WTC11 (cell line): ENCODE measurements around the gene USP38. TPM values are rescaled to one million over a fixed set of nuclear protein-coding genes. Genes with fewer than 3 reads are reported as not detected.

Experiments
- ATAC-seq: fragments of 200-7000 bp; cut with Tn5 transposase; 2 replicates; pipeline ENCODE4 v1.10.0; 2021; ENCODE audit warnings: mild to moderate bottlenecking, moderate library complexity
- CTCF ChIA-PET: fragments of 300-600 bp; sonication (Branson Sonifier 250); formaldehyde crosslinking; loops from one replicate; lab custom pipeline; 2021; ENCODE audit warnings: antibody characterized with exemption; lab: Charles Lee
- POLR2A ChIA-PET: fragments of 350-600 bp; sonication (Branson Sonifier 250); formaldehyde crosslinking; loops from one replicate; lab custom pipeline; 2021; ENCODE audit warnings: antibody characterized with exemption; lab: Charles Lee
- DNase-seq: peaks from one replicate; pipeline ENCODE4 v3.0.0; 2021; ENCODE audit warnings: low spot score
- H3K27ac Mint-ChIP-seq: 2 replicates; pipeline ENCODE4 v1.8.0; 2021; ENCODE audit warnings: mixed read lengths
- H3K27me3 Mint-ChIP-seq: 2 replicates; pipeline ENCODE4 v1.8.0; 2021; ENCODE audit warnings: low read depth, mild to moderate bottlenecking, moderate library complexity, mixed read lengths
- H3K36me3 Mint-ChIP-seq: 2 replicates; pipeline ENCODE4 v1.8.0; 2021; ENCODE audit warnings: mixed read lengths
- H3K4me1 Mint-ChIP-seq: 2 replicates; pipeline ENCODE4 v1.8.0; 2022; ENCODE audit warnings: mixed read lengths
- H3K4me3 Mint-ChIP-seq: 2 replicates; pipeline ENCODE4 v1.8.0; 2021; ENCODE audit warnings: mild to moderate bottlenecking, moderate library complexity, mixed read lengths
- H3K9me3 Mint-ChIP-seq: 2 replicates; pipeline ENCODE4 v1.8.0; 2021; ENCODE audit warnings: mixed read lengths
- AR ChIP-seq: fragments of 250-450 bp; sonication (Bioruptor Pico); IDR thresholded peaks from 2 replicates; pipeline ENCODE4 v1.9.0; 2021; ENCODE audit warnings: mild to moderate bottlenecking
- CDX4 ChIP-seq: fragments of 250-450 bp; sonication (Bioruptor Pico); IDR thresholded peaks from 2 replicates; pipeline ENCODE4 v1.9.0; 2021; ENCODE audit warnings: moderate library complexity, mild to moderate bottlenecking, inconsistent platforms, borderline replicate concordance
- CREB1 ChIP-seq: sonication (generic); formaldehyde crosslinking; IDR thresholded peaks from 2 replicates; pipeline ENCODE4 v1.8.0; 2023; ENCODE audit warnings: mild to moderate bottlenecking, missing genetic modification reagents
- CREM ChIP-seq: sonication (generic); formaldehyde crosslinking; IDR thresholded peaks from 2 replicates; pipeline ENCODE4 v1.8.1; 2022; ENCODE audit warnings: mild to moderate bottlenecking, missing genetic modification reagents, moderate library complexity
- ELF4 ChIP-seq: sonication (generic); formaldehyde crosslinking; IDR thresholded peaks from 2 replicates; pipeline ENCODE4 v1.8.1; 2022; ENCODE audit warnings: low read depth, mild to moderate bottlenecking, moderate library complexity, missing genetic modification reagents
- ERG ChIP-seq: fragments of 250-450 bp; sonication (Bioruptor Pico); IDR thresholded peaks from 2 replicates; pipeline ENCODE4 v1.8.0; 2021; ENCODE audit warnings: mild to moderate bottlenecking
- ETV6 ChIP-seq: sonication (generic); formaldehyde crosslinking; IDR thresholded peaks from 2 replicates; pipeline ENCODE4 v1.8.1; 2022; ENCODE audit warnings: mild to moderate bottlenecking, missing genetic modification reagents
- FOXJ3 ChIP-seq: sonication (generic); formaldehyde crosslinking; IDR thresholded peaks from 2 replicates; pipeline ENCODE4 v1.9.0; 2021; ENCODE audit warnings: missing genetic modification reagents, mild to moderate bottlenecking, borderline replicate concordance
- FOXK1 ChIP-seq: sonication (generic); formaldehyde crosslinking; IDR thresholded peaks from 2 replicates; pipeline ENCODE4 v1.8.0; 2022; ENCODE audit warnings: mild to moderate bottlenecking, moderate library complexity, missing genetic modification reagents
- FOXP4 ChIP-seq: sonication (generic); formaldehyde crosslinking; IDR thresholded peaks from 2 replicates; pipeline ENCODE4 v1.8.0; 2022; ENCODE audit warnings: mild to moderate bottlenecking, missing genetic modification reagents
- GRHL2 ChIP-seq: fragments of 250-450 bp; sonication (Bioruptor Pico); IDR thresholded peaks from 2 replicates; pipeline ENCODE4 v1.8.0; 2022; ENCODE audit warnings: mild to moderate bottlenecking, moderate library complexity; ENCODE audit not compliant: insufficient replicate concordance, severe bottlenecking
- MAX ChIP-seq: sonication (generic); formaldehyde crosslinking; IDR thresholded peaks from 2 replicates; pipeline ENCODE4 v1.8.0; 2022; ENCODE audit warnings: mild to moderate bottlenecking, missing genetic modification reagents
- NFE2L1 ChIP-seq: sonication (generic); formaldehyde crosslinking; IDR thresholded peaks from 2 replicates; pipeline ENCODE4 v1.8.1; 2023; ENCODE audit warnings: missing genetic modification reagents
- NFYB ChIP-seq: sonication (generic); formaldehyde crosslinking; conservative IDR thresholded peaks from 2 replicates; pipeline ENCODE4 v1.8.0; 2022; ENCODE audit warnings: low read depth, missing genetic modification reagents
- NR2C2 ChIP-seq: sonication (generic); formaldehyde crosslinking; IDR thresholded peaks from 2 replicates; pipeline ENCODE4 v1.8.0; 2022; ENCODE audit warnings: mild to moderate bottlenecking, missing genetic modification reagents
- PRRX2 ChIP-seq: fragments of 250-450 bp; sonication (Bioruptor Pico); IDR thresholded peaks from 2 replicates; pipeline ENCODE4 v1.8.0; 2021; ENCODE audit warnings: mild to moderate bottlenecking
- SMAD3 ChIP-seq: sonication (generic); formaldehyde crosslinking; IDR thresholded peaks from 2 replicates; pipeline ENCODE4 v1.8.0; 2022; ENCODE audit warnings: missing genetic modification reagents, mild to moderate bottlenecking, borderline replicate concordance
- SOX15 ChIP-seq: fragments of 250-450 bp; sonication (Bioruptor Pico); IDR thresholded peaks from 2 replicates; pipeline ENCODE4 v1.9.0; 2021; ENCODE audit warnings: mild to moderate bottlenecking
- TEAD1 ChIP-seq: sonication (generic); formaldehyde crosslinking; IDR thresholded peaks from 2 replicates; pipeline ENCODE4 v1.8.0; 2022; ENCODE audit warnings: mild to moderate bottlenecking, missing genetic modification reagents
- ZBTB43 ChIP-seq: sonication (generic); formaldehyde crosslinking; IDR thresholded peaks from 2 replicates; pipeline ENCODE4 v1.8.1; 2023; ENCODE audit warnings: mild to moderate bottlenecking, missing genetic modification reagents
- ZMAT4 ChIP-seq: fragments of 250-450 bp; sonication (Bioruptor Pico); IDR thresholded peaks from 2 replicates; pipeline ENCODE4 v1.9.0; 2021; ENCODE audit warnings: mild to moderate bottlenecking
- ZNF121 ChIP-seq: sonication (generic); formaldehyde crosslinking; IDR thresholded peaks from 2 replicates; pipeline ENCODE4 v1.8.0; 2023; ENCODE audit warnings: missing genetic modification reagents
- ZNF138 ChIP-seq: sonication (generic); formaldehyde crosslinking; conservative IDR thresholded peaks from 2 replicates; pipeline ENCODE4 v1.8.1; 2022; ENCODE audit warnings: mild to moderate bottlenecking, moderate library complexity, missing genetic modification reagents
- ZNF232 ChIP-seq: sonication (generic); formaldehyde crosslinking; IDR thresholded peaks from 2 replicates; pipeline ENCODE4 v1.8.0; 2022; ENCODE audit warnings: mild to moderate bottlenecking, missing genetic modification reagents
- ZNF317 ChIP-seq: sonication (generic); formaldehyde crosslinking; IDR thresholded peaks from 2 replicates; pipeline ENCODE4 v1.8.1; 2023; ENCODE audit warnings: low read depth, mild to moderate bottlenecking, moderate library complexity, missing genetic modification reagents, borderline replicate concordance
- total RNA-seq: library from RNA; stranded (reverse); gene quantifications from 3 replicates; pipeline ENCODE4 v1.2.3, GENCODE V29; 2021

Gene USP38
- total RNA-seq, 1 experiment from 2014 or later, result 10.3 TPM

- H3K36me3 Mint-ChIP-seq, result no peaks in the 10 kb centered on the region
- POLR2A ChIA-PET, result no interaction called here
- DNase-seq, result no peak
- ATAC-seq, result no peak
- no peaks in the 10 kb centered on the region; the same call in 1 of the 2 replicates for H3K27me3 Mint-ChIP-seq
- no peak overlapping the region for H3K4me3 Mint-ChIP-seq
- H3K27ac Mint-ChIP-seq, result no peak overlapping the region
- no peak for TF ChIP-seq CREB1 (CRISPR knock-in tag)
- TF ChIP-seq ELF4 (CRISPR knock-in tag), result no peak
- no peak for TF ChIP-seq ZNF317 (CRISPR knock-in tag)
- no peak for TF ChIP-seq NFYB (CRISPR knock-in tag)
- no peak for TF ChIP-seq ZBTB43 (CRISPR knock-in tag)
- no peak for TF ChIP-seq TEAD1 (CRISPR knock-in tag)
- H3K4me1 Mint-ChIP-seq, result peaks cover 19% of the 10 kb centered on the region
- H3K9me3 Mint-ChIP-seq, result peaks cover 5% of the 10 kb centered on the region; the same call in 1 of the 2 replicates
- CTCF ChIA-PET, result no interaction called here
These were observed 65.9 kb downstream of the USP38 start for GRCh38 chr4:143250617-143251016.

GRCh38 chr4:143251348-143251747 lies 66.6 kb downstream of the USP38 start:
- ATAC-seq (no peak), DNase-seq (no peak)
- POLR2A ChIA-PET, result no interaction called here
- Mint-ChIP-seq H3K4me3 (no peak overlapping the region), H3K27me3 (no peaks in the 10 kb centered on the region; the same call in 1 of the 2 replicates), H3K36me3 (no peaks in the 10 kb centered on the region), H3K4me1 (peaks cover 19% of the 10 kb centered on the region), H3K27ac (no peak overlapping the region), H3K9me3 (peaks cover 5% of the 10 kb centered on the region; the same call in 1 of the 2 replicates)
- TF ChIP-seq ZNF121 (no peak), NFE2L1 (CRISPR knock-in tag) (no peak), ETV6 (CRISPR knock-in tag) (no peak), ERG (no peak), CDX4 (CRISPR knock-in tag) (no peak), ZNF232 (CRISPR knock-in tag) (no peak), ZMAT4 (CRISPR knock-in tag) (no peak), MAX (no peak), CREB1 (CRISPR knock-in tag) (no peak), AR (CRISPR knock-in tag) (no peak), SOX15 (no peak), SMAD3 (no peak), FOXK1 (CRISPR knock-in tag) (no peak), PRRX2 (no peak), FOXJ3 (CRISPR knock-in tag) (no peak), GRHL2 (CRISPR knock-in tag) (no peak), ZNF138 (CRISPR knock-in tag) (no peak), FOXP4 (CRISPR knock-in tag) (no peak), NR2C2 (CRISPR knock-in tag) (no peak), CREM (CRISPR knock-in tag) (no peak)
- CTCF ChIA-PET, result no interaction called here
